ENCODE results near the gene UCKL1. TPM values are rescaled to one million over a fixed set of nuclear protein-coding genes. Genes with fewer than 3 reads are reported as not detected.

UCKL1 gene
- polyA plus RNA-seq, 3 donors = 10.9 to 65.8 (median 14.5) TPM

- intact Hi-C loops (cut with micrococcal nuclease) = loop anchor here in 1 of 2 donors (10.0 kb wide), 1 partner anchor 325 kb away; no protein-coding TSS in a partner anchor
- H3K4me1 ChIP-seq (ENCODE audit: control insufficient read depth in 1 of 2, insufficient read depth in 2 of 2, low read length in 2 of 2) = peaks cover 28 to 36% of the 10 kb centered on the region in 2 donors
- 32% methylated on average over 4 of the region's 7 CpGs for WGBS (ENCODE audit: insufficient coverage)
- peak in 1 of 3 donors; percentile 55 for DNase-seq
- H3K27ac Mint-ChIP-seq = peak overlapping the region; percentile 69 to 91 (median 78)
- H3K9me3 Mint-ChIP-seq = no peaks in the 10 kb centered on the region
- H3K36me3 ChIP-seq (replicated peaks in 1 of 2; ENCODE audit: control insufficient read depth in 1 of 2, insufficient read depth in 2 of 2, low read length in 2 of 2) = peaks cover 61 to 75% of the 10 kb centered on the region in 2 donors
- H3K79me2 ChIP-seq (ENCODE audit: insufficient read depth, low read length) = peaks cover 42% of the 10 kb centered on the region
- no peak overlapping the region for H3K9ac ChIP-seq (ENCODE audit: insufficient read depth, low read length, poor library complexity, severe bottlenecking)
- H4K20me1 ChIP-seq (ENCODE audit: insufficient read depth, low read length) = peaks cover 96% of the 10 kb centered on the region
- H3K4me2 ChIP-seq (replicated peaks; ENCODE audit: extremely low read depth, low read length, poor library complexity, severe bottlenecking) = no peak overlapping the region
- H3K27ac ChIP-seq (ENCODE audit: low read depth in 1 of 2, low read length in 2 of 2) = peak overlapping the region; percentile 55 to 56
- H3K36me3 Mint-ChIP-seq = peaks cover 61 to 76% of the 10 kb centered on the region in 2 donors
- peak overlapping the region in 1 of 2 donors; percentile 13 for H3K4me3 Mint-ChIP-seq
- H3K9me3 ChIP-seq (replicated peaks in 1 of 2; ENCODE audit: control insufficient read depth in 1 of 2, insufficient read depth in 1 of 2, low read length in 2 of 2) = no peaks in the 10 kb centered on the region
- TF ChIP-seq CTCF (IDR thresholded peaks at IDR 0.05) = no peak
- no peak overlapping the region for H3K4me3 ChIP-seq (replicated peaks in 1 of 3; ENCODE audit: low read depth in 2 of 3, low read length in 3 of 3)
- no peak overlapping the region for H2AFZ ChIP-seq (ENCODE audit: insufficient read depth, low read depth, low read length, poor library complexity, severe bottlenecking)
- H3K27me3 ChIP-seq (ENCODE audit: control insufficient read depth in 2 of 2, insufficient read depth in 2 of 2, low read length in 2 of 2) = no peaks in the 10 kb centered on the region
- H3K4me1 Mint-ChIP-seq = peaks cover 26% of the 10 kb centered on the region
- H3K27me3 Mint-ChIP-seq (ENCODE audit: low read depth in 3 of 3) = no peaks in the 10 kb centered on the region
Observed at GRCh38 chr20:63890201-63890576, 66.0 kb downstream of the UCKL1 start.

Small RNA genes within 50 kb of the gene (small RNA-seq; reads per million reads assigned to genes)
- gene MIR647 (ENCODE audit: insufficient read length, low read depth) (not detected), gene MIR941-2 (ENCODE audit: insufficient read length, low read depth) (not detected), gene MIR941-4 (ENCODE audit: insufficient read length, low read depth) (not detected), gene MIR941-5 (ENCODE audit: insufficient read length, low read depth) (not detected), gene RNU1-134P (ENCODE audit: insufficient read length, low read depth) (150 reads per million, percentile 97 among the genes with 10 or more reads in this experiment)

Other genes starting within 250 kb of the UCKL1 start
- 10 to 100 TPM; 18.2 to 31.1 (median 20.7) TPM for gene ARFRP1, start 248.4 kb downstream of the UCKL1 start, polyA plus RNA-seq
- 10 to 100 TPM; 24.2 to 58.6 (median 28.3) TPM for gene ZGPAT, start 248.4 kb downstream of the UCKL1 start, polyA plus RNA-seq
- gene LIME1, start 219.8 kb downstream of the UCKL1 start, polyA plus RNA-seq = 1 to 10 TPM in 1 of 3 donors, under 1 TPM in 2; 0.39 to 8.8 (median 0.62) TPM
- gene SLC2A4RG, start 216.6 kb downstream of the UCKL1 start, polyA plus RNA-seq = 10 to 100 TPM in 1 of 3 donors, 1 to 10 TPM in 1, under 1 TPM in 1; 0.46 to 21.0 (median 1.5) TPM
- gene ZBTB46, start 125.2 kb downstream of the UCKL1 start, polyA plus RNA-seq = 1 to 10 TPM in 1 of 3 donors, under 1 TPM in 2; 0.07 to 2.3 (median 0.37) TPM
- gene ABHD16B, start 94.9 kb downstream of the UCKL1 start, polyA plus RNA-seq = not detected
- 100 to 1,000 TPM; 137 to 167 (median 144) TPM for gene TPD52L2, start 91.1 kb downstream of the UCKL1 start, polyA plus RNA-seq
- 10 to 100 TPM in 1 of 3 donors, 1 to 10 TPM in 2; 5.9 to 44.4 (median 7.4) TPM for gene DNAJC5, start 61.3 kb downstream of the UCKL1 start, polyA plus RNA-seq
- 1 to 10 TPM in 1 of 3 donors, under 1 TPM in 1, not detected in 1; 0.10 to 2.6 TPM for gene ZNF512B, start 13.5 kb upstream of the UCKL1 start, polyA plus RNA-seq
- 1 to 10 TPM in 1 of 3 donors, under 1 TPM in 2; 0.34 to 2.4 (median 0.67) TPM for gene SAMD10, start 23.2 kb upstream of the UCKL1 start, polyA plus RNA-seq
- 10 to 100 TPM; 29.1 to 47.7 (median 34.5) TPM for gene PRPF6, start 24.7 kb upstream of the UCKL1 start, polyA plus RNA-seq
- under 1 TPM in 1 of 3 donors, not detected in 2; 0.20 TPM for gene C20orf204, start 79.8 kb upstream of the UCKL1 start, polyA plus RNA-seq
- gene SOX18, start 93.2 kb upstream of the UCKL1 start, polyA plus RNA-seq = not detected
- gene TCEA2, start 106.8 kb upstream of the UCKL1 start, polyA plus RNA-seq = 10 to 100 TPM; 15.7 to 24.3 (median 16.0) TPM
- gene RGS19, start 123.1 kb upstream of the UCKL1 start, polyA plus RNA-seq = 100 to 1,000 TPM; 235 to 280 (median 244) TPM
- gene OPRL1, start 123.7 kb upstream of the UCKL1 start, polyA plus RNA-seq = 1 to 10 TPM; 7.0 to 9.0 (median 8.8) TPM
- under 1 TPM; 0.61 to 0.86 (median 0.64) TPM for gene LKAAEAR1, start 128.0 kb upstream of the UCKL1 start, polyA plus RNA-seq
- gene NPBWR2, start 151.1 kb upstream of the UCKL1 start, polyA plus RNA-seq = not detected
- gene MYT1, start 208.0 kb upstream of the UCKL1 start, polyA plus RNA-seq = not detected